GM12891 (cell line): Measurements from ENCODE around the gene SAP30BP.

Experiments
- DNase-seq: peaks from one replicate; pipeline ENCODE4 v3.0.0; 2011; ENCODE audit warnings: low spot score; ENCODE audit not compliant: insufficient read length
- FAIRE-seq: peaks from 2 replicates; lab custom pipeline; 2011; peaks lifted over from hg19 to GRCh38; lab: Jason Lieb, UNC
- PAX5 ChIP-seq: IDR thresholded peaks from 2 replicates; pipeline ENCODE4 v1.6.1; 2011; ENCODE audit warnings: low read length, moderate library complexity, mild to moderate bottlenecking; ENCODE audit not compliant: insufficient read depth, severe bottlenecking
- POLR2A ChIP-seq: IDR thresholded peaks from 2 replicates; pipeline ENCODE4 v1.6.1; 2011; ENCODE audit warnings: low read depth, low read length, control low read depth
- POLR2AphosphoS5 ChIP-seq: IDR thresholded peaks from 2 replicates; pipeline ENCODE4 v1.6.1; 2011; ENCODE audit warnings: low read depth, low read length, control low read depth
- POU2F2 ChIP-seq: IDR thresholded peaks from 2 replicates; pipeline ENCODE4 v1.6.1; 2011; ENCODE audit warnings: low read depth, mild to moderate bottlenecking, control low read depth, low read length, moderate library complexity
- SPI1 ChIP-seq: IDR thresholded peaks from 2 replicates; pipeline ENCODE4 v1.6.1; 2011; ENCODE audit warnings: low read depth, low read length, control low read depth
- TAF1 ChIP-seq: IDR thresholded peaks from 2 replicates; pipeline ENCODE4 v1.6.1; 2011; ENCODE audit warnings: low read depth, low read length, control low read depth

The SAP30BP gene

GRCh38 chr17:75724016-75725003 lies 57.2 kb downstream of the SAP30BP start:
- DNase-seq (no peak), FAIRE-seq (no peak)
- no peak for TF ChIP-seq PAX5

- DNase-seq (no peak), FAIRE-seq (no peak)
- TF ChIP-seq PAX5 = no peak
- no peak for TF ChIP-seq SPI1
- TF ChIP-seq POLR2A = no peak
- TF ChIP-seq POLR2AphosphoS5 = no peak
- TF ChIP-seq TAF1 = no peak
- no peak for TF ChIP-seq POU2F2
Measured at GRCh38 chr17:75725504-75725903, 58.4 kb downstream of the SAP30BP start.

GRCh38 chr17:75727391-75727790 lies 60.3 kb downstream of the SAP30BP start:
- TF ChIP-seq POLR2AphosphoS5 = no peak
- TF ChIP-seq POLR2A = no peak
- TF ChIP-seq SPI1 = no peak
- TF ChIP-seq PAX5 = no peak
- no peak for TF ChIP-seq POU2F2
- no peak for TF ChIP-seq TAF1
- FAIRE-seq = no peak
- DNase-seq = no peak

- TF ChIP-seq POU2F2 (no peak), POLR2A (no peak), PAX5 (no peak), TAF1 (no peak), SPI1 (no peak), POLR2AphosphoS5 (no peak)
- no peak for DNase-seq
- no peak for FAIRE-seq
Measured at GRCh38 chr17:75729351-75729750, 62.2 kb downstream of the SAP30BP start.

GRCh38 chr17:75730065-75730464 lies 62.9 kb downstream of the SAP30BP start:
- no peak for DNase-seq
- no peak for FAIRE-seq
- TF ChIP-seq POLR2A = no peak
- no peak for TF ChIP-seq PAX5
- TF ChIP-seq TAF1 = no peak
- no peak for TF ChIP-seq POU2F2
- no peak for TF ChIP-seq SPI1

- TF ChIP-seq POLR2A (no peak), SPI1 (no peak), TAF1 (no peak), POLR2AphosphoS5 (no peak), PAX5 (no peak), POU2F2 (no peak)
- FAIRE-seq (no peak), DNase-seq (no peak)
Measured at GRCh38 chr17:75731086-75731715, 64.1 kb downstream of the SAP30BP start.

DNA sequence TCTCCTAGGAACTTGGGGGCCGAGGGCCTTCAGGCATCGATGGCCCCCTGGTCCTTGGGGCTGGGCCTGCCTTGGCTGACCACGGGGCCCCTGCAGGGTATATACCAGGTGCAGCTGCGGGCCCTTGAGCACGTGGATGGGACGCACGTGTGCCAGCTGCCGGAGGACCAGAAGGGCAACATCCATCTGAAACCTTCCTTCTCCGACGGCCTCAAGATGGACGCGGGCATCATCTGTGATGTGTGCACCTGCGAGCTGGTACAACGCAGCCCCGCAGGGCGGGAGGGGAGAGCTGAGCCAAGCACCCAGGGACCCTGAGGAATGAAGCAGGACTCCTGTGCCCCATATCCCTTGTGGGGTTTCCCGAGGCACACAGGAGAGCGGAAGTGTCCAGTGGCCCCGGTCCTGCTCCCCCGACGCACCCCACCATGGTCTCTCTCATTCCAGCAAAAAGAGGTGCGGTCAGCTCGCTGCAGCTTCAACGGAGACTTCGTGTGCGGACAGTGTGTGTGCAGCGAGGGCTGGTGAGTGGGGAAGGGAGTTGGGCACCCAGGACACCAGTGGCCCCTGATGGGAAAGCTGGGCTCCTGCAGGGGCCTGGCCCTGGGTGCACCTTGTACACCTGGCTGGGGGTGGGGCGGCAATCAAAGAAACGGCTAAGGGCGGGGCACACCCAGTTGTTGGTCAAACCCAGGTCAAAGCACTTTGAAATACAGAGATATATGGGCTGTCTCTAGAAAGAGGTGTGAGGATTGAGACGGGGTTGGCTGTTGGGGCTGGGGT lies 64.8 kb downstream of the SAP30BP start:
- FAIRE-seq (no peak), DNase-seq (no peak)
- no peak for TF ChIP-seq POLR2A
- no peak for TF ChIP-seq POU2F2
- no peak for TF ChIP-seq TAF1
- no peak for TF ChIP-seq SPI1

DNA sequence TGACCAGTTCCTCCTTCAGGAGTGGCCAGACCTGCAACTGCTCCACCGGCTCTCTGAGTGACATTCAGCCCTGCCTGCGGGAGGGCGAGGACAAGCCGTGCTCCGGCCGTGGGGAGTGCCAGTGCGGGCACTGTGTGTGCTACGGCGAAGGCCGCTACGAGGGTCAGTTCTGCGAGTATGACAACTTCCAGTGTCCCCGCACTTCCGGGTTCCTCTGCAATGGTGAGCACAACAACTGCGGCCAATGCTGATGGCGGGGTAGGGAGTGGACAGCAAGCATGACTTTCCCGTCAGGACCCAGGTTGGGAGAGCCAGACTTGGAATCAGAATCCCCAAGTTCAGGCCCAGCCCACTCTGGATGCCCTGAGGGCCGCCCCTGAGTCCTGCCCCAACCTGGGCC lies 66.3 kb downstream of the SAP30BP start:
- FAIRE-seq (no peak), DNase-seq (no peak)
- TF ChIP-seq TAF1 (no peak), POU2F2 (no peak), SPI1 (no peak), POLR2AphosphoS5 (no peak), PAX5 (no peak), POLR2A (no peak)

DNA sequence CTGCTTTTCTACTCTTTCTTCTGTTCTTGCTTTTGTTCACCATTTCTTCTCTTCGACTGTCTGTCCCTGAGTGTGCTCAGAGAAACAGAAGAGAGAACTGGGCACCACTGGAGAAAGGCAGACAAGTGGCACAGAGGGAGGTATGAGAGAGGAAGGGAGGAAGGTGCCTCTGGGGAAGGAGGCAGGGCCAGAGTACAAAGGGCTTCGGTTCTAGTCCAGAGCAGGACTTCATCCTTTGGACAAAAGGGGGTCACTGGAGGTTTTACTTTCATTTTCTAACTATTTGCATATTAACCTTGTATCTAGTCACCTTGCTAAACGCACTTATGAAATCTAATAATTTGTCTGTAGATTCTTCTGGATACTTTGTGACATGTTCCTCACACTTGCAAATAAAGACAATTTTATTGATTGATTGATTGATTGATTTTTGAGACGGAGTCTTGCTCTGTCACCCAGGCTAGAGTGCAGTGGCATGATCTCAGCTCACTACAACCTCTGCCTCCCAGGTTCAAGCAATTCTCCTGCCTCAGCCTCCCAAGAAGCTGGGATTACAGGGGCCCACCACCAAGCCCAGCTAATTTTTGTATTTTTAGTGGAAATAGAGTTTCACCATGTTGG lies 67.6 kb downstream of the SAP30BP start:
- DNase-seq = no peak
- no peak for FAIRE-seq
- TF ChIP-seq SPI1 (no peak), POU2F2 (0 out of 2 replicates have a peak, but pooled peaks have one; percentile 40)
